Calu3 (cell line): Measurements from ENCODE around the gene PLD1. TPM values are rescaled to one million over a fixed set of nuclear protein-coding genes. Genes with fewer than 3 reads are reported as not detected.

ENCODE experiments used
- BruUV-seq: library from RNA; stranded (reverse); fragments of 400-500 nt; replicated peaks from 2 replicates; lab custom pipeline; 2021; lab: Mats Ljungman, UMichigan
- CTCF ChIA-PET: fragments of 300-600 bp; sonication (Branson Sonifier 250); formaldehyde crosslinking; loops from one replicate; lab custom pipeline; 2022; ENCODE audit warnings: antibody characterized with exemption; lab: Charles Lee
- DNase-seq: peaks from one replicate; pipeline ENCODE4 v3.0.0; 2022
- H3K27ac Mint-ChIP-seq: one replicate; pipeline ENCODE4 v1.8.0; 2022; ENCODE audit warnings: mixed read lengths; ENCODE audit not compliant: unreplicated experiment
- H3K27me3 Mint-ChIP-seq: one replicate; pipeline ENCODE4 v1.8.0; 2022; ENCODE audit warnings: mixed read lengths; ENCODE audit not compliant: unreplicated experiment
- H3K36me3 Mint-ChIP-seq: one replicate; pipeline ENCODE4 v1.8.0; 2022; ENCODE audit warnings: mild to moderate bottlenecking, moderate library complexity, mixed read lengths; ENCODE audit not compliant: insufficient read depth, unreplicated experiment
- H3K4me1 Mint-ChIP-seq: one replicate; pipeline ENCODE4 v1.8.0; 2022; ENCODE audit warnings: mild to moderate bottlenecking, low read depth, mixed read lengths; ENCODE audit not compliant: unreplicated experiment
- H3K4me3 Mint-ChIP-seq: one replicate; pipeline ENCODE4 v1.8.0; 2022; ENCODE audit warnings: mild to moderate bottlenecking, low read depth, moderate library complexity, mixed read lengths; ENCODE audit not compliant: unreplicated experiment
- H3K9me3 Mint-ChIP-seq: one replicate; pipeline ENCODE4 v1.8.0; 2022; ENCODE audit warnings: low read depth, mixed read lengths; ENCODE audit not compliant: unreplicated experiment
- CTCF ChIP-seq: fragments of 200-600 bp; IDR thresholded peaks from one replicate; pipeline ENCODE4 v1.8.0; 2022; ENCODE audit warnings: antibody characterized with exemption; ENCODE audit not compliant: unreplicated experiment
- intact Hi-C: fragments of 100-400 bp; cut with micrococcal nuclease; formaldehyde crosslinking; loops from one replicate; pipeline ENCODE4 v1.10.0; 2022; ENCODE audit not compliant: unreplicated experiment
- total RNA-seq: library from RNA; stranded (reverse); gene quantifications from 2 replicates; pipeline ENCODE4 v1.2.3, GENCODE V29; 2022

PLD1 gene
- total RNA-seq, 1 experiment from 2014 or later = 61.2 TPM

- intact Hi-C loops = no loop called here
- CTCF ChIA-PET = interaction anchor here (0.6 kb wide), 1 partner anchor 16 kb away, joined by 4 read pairs; no protein-coding TSS in a partner anchor
- Mint-ChIP-seq H3K9me3 (no peaks in the 10 kb centered on the region), H3K4me1 (peaks cover 49% of the 10 kb centered on the region), H3K27ac (peak overlapping the region; percentile 94), H3K36me3 (peaks cover 34% of the 10 kb centered on the region), H3K27me3 (no peaks in the 10 kb centered on the region), H3K4me3 (no peak overlapping the region)
- BruUV-seq = no TSS peak
- no peak for TF ChIP-seq CTCF
- DNase-seq = no peak
These were observed 3.7 kb upstream of the PLD1 start for GRCh38 chr3:171813897-171814460.

GRCh38 chr3:171813278-171813896 lies 3.1 kb upstream of the PLD1 start:
- intact Hi-C loops = no loop called here
- no TSS peak for BruUV-seq
- no peak overlapping the region for H3K4me3 Mint-ChIP-seq
- no peaks in the 10 kb centered on the region for H3K27me3 Mint-ChIP-seq
- CTCF ChIA-PET = no interaction called here
- peaks cover 49% of the 10 kb centered on the region for H3K4me1 Mint-ChIP-seq
- TF ChIP-seq CTCF = no peak
- H3K9me3 Mint-ChIP-seq = no peaks in the 10 kb centered on the region
- DNase-seq = no peak
- H3K27ac Mint-ChIP-seq = peak overlapping the region; percentile 94
- peaks cover 38% of the 10 kb centered on the region for H3K36me3 Mint-ChIP-seq

- intact Hi-C loops = no loop called here
- H3K27ac Mint-ChIP-seq = peak overlapping the region; percentile 94
- DNase-seq = no peak
- peaks cover 38% of the 10 kb centered on the region for H3K36me3 Mint-ChIP-seq
- no TSS peak for BruUV-seq
- CTCF ChIA-PET = no interaction called here
- peaks cover 52% of the 10 kb centered on the region for H3K4me1 Mint-ChIP-seq
- H3K4me3 Mint-ChIP-seq = no peak overlapping the region
- TF ChIP-seq CTCF = no peak
- H3K27me3 Mint-ChIP-seq = no peaks in the 10 kb centered on the region
- H3K9me3 Mint-ChIP-seq = no peaks in the 10 kb centered on the region
These were observed 2.5 kb upstream of the PLD1 start for GRCh38 chr3:171812811-171813210.

GRCh38 chr3:171811913-171812335 lies 1.6 kb upstream of the PLD1 start:
- DNase-seq = peak; percentile 69
- no peaks in the 10 kb centered on the region for H3K27me3 Mint-ChIP-seq
- intact Hi-C loops = loop anchor here (2.0 kb wide), 2 partner anchors 63 to 225 kb away; no protein-coding TSS in a partner anchor
- no peaks in the 10 kb centered on the region for H3K9me3 Mint-ChIP-seq
- TF ChIP-seq CTCF = no peak
- BruUV-seq = no TSS peak
- H3K36me3 Mint-ChIP-seq = peaks cover 38% of the 10 kb centered on the region
- CTCF ChIA-PET = interaction anchor here (0.6 to 2.1 kb wide), 6 partner anchors 10 to 693 kb away, joined by 3 to 16 read pairs (median 4); no protein-coding TSS in a partner anchor
- peak overlapping the region; percentile 94 for H3K27ac Mint-ChIP-seq
- peaks cover 61% of the 10 kb centered on the region for H3K4me1 Mint-ChIP-seq
- peak overlapping the region; percentile 96 for H3K4me3 Mint-ChIP-seq
